Muscle of arm (tissue), 12 donors: ENCODE results near the gene COG6. TPM values are rescaled to one million over a fixed set of nuclear protein-coding genes. Genes with fewer than 3 reads are reported as not detected.

Source experiments
- DNase-seq: peaks from one replicate; pipeline ENCODE4 v3.0.0-alpha.2; 2013
- polyA plus RNA-seq, 12 donors: library from polyadenylated mRNA; unstranded; fragments of 120-200 nt; gene quantifications; one replicate each; pipeline ENCODE4 v1.2.1, GENCODE V29; 2013; ENCODE audit not compliant: insufficient read length in 12 of 12

Gene COG6
- polyA plus RNA-seq, 12 donors, result 15.8 to 30.4 (median 23.5) TPM; not detected in 1

DNA sequence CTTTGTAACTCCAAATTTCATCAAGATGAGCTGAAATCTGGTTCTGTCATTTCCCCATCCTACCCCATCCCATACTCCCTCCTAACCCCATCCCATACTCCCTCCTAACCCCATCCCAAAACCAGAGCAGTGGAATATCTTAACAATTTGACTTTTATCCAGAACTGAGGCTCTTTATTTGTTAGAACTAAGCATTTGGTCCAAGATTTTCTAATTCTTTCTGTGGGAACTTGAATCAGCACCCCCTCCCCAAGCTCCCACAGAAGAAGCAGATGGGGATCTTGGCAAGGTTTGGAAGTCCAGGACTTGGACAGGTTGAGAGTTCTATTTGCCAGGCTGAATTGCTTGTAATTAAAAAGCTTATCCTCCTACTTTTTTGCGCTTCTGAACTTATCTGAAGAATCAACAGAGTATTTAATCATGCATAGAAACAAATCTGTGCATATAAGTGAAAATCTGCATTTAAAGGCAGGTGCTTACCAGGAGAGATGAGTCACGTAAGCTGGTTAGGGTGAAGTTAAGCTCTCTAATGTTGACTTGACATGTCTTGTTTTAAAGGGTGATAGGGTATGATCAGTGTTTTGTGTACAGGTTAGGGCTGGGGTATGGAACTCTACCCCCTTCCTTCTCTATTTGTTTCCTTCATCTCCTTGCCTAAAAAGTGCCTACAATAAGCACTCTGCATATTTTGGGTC lies 111.1 kb downstream of the COG6 start:
- peak; percentile 52 for DNase-seq

- DNase-seq, result no peak
Measured at GRCh38 chr13:39767791-39768517, 112.5 kb downstream of the COG6 start.

- no peak for DNase-seq
Measured at GRCh38 chr13:39768962-39769361, 113.5 kb downstream of the COG6 start.

DNA sequence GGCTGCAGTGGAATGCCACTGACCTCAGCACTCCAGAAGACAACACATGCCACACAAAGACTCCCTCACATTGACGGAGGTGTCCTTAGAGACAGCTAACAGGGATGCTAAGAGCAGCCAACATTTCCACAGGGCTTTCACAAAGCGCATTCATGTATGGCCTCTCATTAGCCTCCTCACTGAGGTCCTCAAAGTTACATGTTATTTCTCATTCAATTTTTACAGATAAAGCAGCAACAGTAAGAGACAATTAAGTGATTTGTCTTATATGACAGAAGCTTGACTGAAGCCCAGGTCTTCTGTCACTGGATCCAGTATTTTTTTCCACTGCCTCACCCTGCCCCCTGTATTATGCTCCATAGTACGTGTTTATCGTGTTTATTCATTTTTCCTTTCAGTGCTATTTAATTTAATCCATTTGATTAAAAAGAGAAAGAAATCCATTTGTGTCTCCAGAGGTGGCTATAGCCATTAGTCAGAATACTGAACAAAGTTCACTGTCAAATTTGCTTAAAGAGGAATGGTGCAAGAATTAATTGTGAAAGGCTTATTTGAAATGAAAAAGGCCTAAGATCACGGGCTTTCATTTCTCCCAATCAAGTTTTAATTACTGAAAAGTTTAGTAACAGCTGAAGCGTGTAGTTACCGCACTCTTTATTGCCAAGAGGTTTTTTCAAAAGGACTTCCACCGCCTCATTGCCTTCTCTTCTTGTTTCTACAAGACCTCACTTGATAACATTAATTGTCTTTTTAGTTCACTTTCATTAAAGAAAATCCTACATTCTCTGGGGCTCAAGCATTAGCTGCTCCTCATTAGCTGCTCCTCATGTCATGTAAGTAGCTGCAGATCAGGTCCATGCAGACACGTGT lies 115.0 kb downstream of the COG6 start:
- no peak for DNase-seq

DNA sequence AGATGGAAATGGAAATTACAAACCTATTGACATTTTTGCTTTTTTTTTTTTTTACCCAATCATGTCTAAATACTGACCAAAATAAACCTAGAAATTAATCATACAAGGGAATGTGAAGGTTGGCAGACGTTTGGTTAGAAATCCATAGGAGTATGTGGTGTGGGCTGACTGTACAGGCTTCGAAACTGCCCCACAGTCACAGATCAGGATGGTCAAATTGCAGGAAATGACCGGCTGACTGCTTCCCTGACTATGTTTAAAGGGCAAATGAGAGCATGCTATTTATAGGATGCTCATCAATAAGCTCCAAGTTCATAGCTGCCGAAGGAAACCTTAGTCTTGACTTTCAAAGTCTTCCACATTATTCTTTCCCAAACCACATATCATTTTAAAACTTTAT lies 118.4 kb downstream of the COG6 start:
- DNase-seq, result no peak

DNA sequence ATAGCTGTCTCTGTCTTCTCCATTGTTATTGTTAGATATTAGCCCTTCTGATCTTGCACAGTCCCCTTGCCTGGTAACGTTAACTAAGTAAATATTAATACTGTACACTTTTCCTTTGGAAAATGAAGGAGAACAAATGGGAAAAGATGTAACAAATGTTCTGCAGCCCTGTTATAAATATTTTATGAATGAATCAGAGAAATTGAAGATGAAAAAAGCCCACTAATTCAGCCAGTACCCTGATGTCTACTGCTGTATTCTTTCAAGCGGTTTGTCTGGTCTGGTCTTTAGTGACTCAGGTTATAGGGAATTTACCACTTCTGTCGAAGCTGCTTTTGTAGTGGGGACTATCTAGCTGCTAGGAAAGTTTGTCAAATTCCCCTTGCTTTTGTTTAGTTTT lies 121.0 kb downstream of the COG6 start:
- no peak for DNase-seq

GRCh38 chr13:39777021-39777420 lies 121.6 kb downstream of the COG6 start:
- DNase-seq, result no peak

- DNase-seq, result no peak
Measured at GRCh38 chr13:39777527-39778061, 122.1 kb downstream of the COG6 start.

- DNase-seq, result no peak
Measured at GRCh38 chr13:39779337-39780265, 124.1 kb downstream of the COG6 start.

- DNase-seq, result no peak
Measured at GRCh38 chr13:39780711-39781110, 125.2 kb downstream of the COG6 start.

DNA sequence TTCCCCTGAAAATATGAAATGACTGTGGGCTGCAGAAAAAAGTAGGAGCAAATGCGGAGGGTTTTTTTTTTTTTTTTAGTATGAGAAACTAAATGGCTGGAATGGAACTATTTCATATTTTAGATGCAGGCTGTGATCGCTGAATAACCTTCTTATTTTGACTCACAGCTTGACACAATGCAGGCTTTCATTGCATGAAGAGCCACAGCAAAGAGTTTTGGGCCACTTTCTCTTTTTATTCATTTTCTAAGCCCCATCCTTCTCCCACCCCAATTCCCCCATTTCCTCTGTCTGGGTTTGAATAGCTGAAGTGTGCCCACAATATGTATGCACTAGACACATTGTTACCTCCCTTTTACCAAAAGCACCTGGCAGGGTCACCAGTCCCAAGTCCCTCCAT lies 125.9 kb downstream of the COG6 start:
- no peak for DNase-seq

GRCh38 chr13:39783051-39783450 lies 127.6 kb downstream of the COG6 start:
- no peak for DNase-seq

GRCh38 chr13:39784347-39784746 lies 128.9 kb downstream of the COG6 start:
- DNase-seq, result no peak

DNA sequence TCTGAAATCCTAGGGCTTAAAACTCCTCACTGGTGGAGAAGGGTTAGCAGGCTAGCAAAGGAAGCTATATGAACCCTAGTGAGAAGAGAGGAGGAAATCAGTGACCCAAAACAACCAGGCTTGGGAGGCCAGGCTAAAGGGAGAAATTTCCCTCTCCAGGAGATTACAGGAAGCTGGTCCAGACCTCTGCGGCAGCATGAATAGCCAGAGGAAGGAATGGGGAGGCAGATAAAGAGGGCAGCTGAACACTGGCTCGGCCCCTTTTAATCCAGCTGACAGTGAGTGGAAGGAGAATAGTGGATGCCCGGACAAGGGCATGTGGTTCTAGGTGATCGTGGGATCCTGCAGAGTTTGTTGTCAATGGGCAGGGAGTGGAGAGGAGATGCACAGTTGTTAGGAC lies 130.6 kb downstream of the COG6 start:
- DNase-seq, result no peak

- no peak for DNase-seq
Measured at GRCh38 chr13:39787086-39787487, 131.6 kb downstream of the COG6 start.

DNA sequence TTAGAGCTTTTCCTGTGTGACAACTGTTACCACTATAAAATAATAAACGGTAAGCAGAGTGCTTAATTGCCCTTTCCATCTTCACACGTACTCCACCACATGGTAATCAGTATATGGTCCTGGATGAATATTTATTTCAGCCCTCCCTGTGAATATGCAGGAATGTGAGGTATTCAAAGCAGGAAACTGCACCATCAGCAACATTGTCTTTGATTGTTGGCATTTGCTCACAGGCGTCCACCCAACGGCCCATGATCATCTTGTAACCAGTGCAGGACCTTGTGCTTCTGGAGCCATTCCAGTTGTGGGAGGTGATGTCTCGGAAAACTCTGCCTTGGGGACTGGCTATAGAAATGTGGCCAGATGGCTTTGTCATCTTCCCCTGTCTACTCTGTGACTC lies 132.6 kb downstream of the COG6 start:
- no peak for DNase-seq

DNA sequence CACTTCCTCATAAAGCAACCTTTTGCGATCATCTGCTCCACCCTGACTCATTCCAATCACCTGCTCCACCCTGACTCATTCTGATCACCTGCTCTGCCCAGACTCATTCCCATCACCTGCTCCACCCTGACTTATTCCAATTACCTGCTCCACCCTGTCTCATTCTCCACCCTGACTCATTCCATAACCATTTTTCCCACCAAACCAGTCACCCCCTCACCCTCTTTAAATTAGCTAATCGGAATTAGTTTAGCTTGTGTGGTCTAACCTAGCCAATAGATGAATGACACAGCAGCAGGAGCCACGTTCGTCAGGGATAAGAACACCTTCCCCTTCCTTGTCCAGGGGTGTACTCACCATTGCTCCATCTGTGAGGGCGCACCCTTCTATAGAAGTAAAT lies 134.0 kb downstream of the COG6 start:
- no peak for DNase-seq
